H4 (cell line): ENCODE results near the gene LDLRAD3. TPM values are rescaled to one million over a fixed set of nuclear protein-coding genes. Genes with fewer than 3 reads are reported as not detected.
"Not testable (repeated sequence)": the region's sequence is repeated elsewhere in the genome, so short reads cannot be mapped to it uniquely, and the experiment has no call there.

Experiments
- DNase-seq: peaks from one replicate; pipeline ENCODE4 v3.0.0-alpha.2; 2015; ENCODE audit warnings: low spot score
- total RNA-seq: library from RNA; depleted of rRNA; stranded (reverse); fragments of >200 nt; shearing (Covaris generic); gene quantifications from 2 replicates; pipeline ENCODE4 v1.2.3, GENCODE V29; 2014

LDLRAD3 gene
- total RNA-seq, 1 experiment from 2014 or later, result 8.1 TPM

DNA sequence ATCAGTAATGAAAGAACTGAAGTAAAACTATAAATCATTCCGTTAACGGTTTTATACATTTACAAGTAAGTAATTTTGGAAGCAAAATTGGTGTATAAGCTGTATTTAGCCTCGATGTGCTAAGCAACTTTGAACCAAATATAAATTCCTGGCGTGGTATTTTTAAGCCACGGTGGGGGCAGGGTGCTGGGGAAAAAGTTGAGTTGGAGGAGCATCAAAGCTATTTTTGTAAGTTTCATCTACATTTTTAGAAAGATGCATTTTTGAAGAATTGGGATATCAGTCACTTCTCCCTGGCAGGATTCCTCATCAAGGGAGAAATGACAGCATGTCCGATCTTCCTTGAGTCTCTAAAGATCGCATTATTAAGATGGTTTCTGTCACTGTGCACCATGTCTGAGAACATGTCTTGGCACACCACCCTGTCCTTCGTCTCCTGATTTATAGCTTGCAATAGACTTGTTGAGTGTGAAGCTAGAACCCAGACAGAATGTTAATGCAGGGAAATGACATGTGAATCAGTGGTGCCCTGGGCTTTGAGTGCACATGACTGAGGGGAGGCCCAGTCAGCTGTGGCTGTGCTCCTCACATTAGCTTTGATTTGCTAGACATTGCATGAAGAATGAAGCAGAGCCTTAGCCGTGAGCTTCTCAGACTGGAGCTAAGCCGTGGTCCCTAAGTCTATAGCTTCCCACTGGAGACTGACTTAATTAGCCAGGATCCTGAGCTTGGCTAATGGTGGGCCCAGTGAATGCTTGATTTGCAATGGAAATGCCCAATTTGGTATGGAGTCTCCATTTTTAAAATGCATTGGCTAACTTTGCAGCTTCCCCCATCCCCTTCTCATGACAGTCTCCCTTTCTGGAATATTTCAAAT is 218.4 kb downstream of the LDLRAD3 start:
- no peak for DNase-seq

DNA sequence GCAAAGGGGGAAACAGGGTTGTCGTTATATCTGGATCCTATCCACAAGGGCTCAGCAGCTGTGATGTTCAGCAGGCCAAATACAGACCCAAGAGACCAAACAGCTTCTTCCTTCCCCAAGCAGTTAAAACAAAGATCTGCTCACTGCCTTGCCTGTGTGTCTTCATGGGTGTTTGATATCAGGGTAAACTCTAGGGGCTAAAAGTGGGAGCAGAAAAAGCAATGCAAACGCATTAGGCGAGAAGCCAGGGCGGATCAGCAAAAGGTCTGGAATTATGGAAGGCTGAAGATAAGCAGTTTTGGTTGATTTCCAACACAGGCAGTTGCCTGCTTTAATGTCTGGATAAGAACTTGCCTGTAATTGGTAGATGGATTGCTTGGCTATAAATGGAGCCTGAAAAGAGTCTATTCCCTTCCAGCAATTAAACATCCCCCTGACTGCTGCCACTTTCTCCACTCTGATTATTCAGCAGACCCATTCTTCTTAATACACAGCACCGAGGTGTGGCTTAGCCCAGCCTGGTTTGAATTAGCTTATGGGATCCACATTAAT is 219.1 kb downstream of the LDLRAD3 start:
- DNase-seq, result no peak

DNA sequence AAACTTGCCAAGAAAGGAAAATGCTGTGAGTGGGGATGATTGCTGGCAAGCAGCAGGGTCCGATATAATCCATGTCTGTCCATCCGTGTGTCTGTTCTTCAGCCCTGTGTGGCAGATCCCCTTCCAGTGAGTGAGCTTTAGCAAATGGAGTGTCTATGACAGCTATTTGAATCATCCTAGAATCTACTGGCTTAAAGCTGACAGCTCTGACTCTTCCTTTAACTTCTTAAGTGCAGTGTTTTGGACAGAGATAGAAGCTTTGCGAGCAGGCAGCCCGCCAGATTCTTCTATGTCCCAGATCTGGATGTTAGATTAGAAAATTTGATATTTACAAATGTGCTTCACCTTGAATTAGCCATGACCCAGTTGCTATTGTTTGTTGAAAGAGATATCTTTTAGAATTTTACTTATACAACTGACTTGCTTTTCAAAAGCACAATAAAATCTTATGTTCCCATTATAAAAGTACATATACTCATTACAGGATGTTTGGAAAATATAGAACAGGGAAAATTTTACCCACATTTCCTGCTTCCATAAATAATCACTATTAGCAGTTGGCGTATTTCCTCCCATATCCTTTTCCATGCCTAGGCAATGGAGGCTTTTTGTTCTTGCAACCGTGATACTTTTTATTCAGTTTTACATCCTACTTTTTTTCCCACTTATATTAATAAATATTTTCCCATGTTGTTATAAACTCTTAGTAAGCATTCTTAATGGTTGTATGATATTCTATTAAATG is 220.8 kb downstream of the LDLRAD3 start:
- no peak for DNase-seq

DNA sequence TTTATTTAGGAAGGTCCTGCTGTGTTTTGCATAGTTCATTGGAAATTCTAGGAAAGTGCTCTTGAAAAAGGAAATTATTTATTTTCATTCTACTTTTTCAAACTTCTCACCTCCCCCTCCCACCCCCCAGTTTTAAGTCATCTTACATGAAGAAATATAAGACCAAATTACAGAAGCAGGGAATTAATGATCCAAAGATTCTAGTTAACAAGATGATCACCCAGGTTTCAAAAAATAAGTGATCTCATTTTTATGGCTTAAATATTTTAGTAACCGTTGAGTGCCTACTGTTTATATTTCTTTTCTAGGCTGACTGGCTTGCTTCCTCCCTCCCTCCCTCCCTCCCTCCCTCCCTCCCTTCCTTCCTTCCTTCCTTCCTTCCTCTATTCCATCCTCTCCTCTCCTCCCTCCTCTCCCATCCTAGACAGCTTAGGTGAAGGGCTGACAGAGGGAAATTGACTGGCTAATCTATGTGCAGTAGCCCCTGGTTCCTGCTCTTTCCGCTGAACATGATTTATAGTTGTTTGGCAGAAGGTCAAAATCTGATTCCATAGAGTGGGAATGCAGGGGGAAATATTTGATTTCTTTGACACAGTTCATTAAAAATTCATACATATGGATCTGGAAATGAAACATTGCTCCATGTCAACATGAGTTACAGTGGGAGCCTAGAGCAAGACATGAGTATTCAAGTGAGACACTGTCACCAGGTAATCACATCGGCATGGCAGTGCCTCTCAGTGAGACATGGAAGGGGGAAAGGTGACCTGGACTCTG is 221.9 kb downstream of the LDLRAD3 start:
- DNase-seq, result no peak

DNA sequence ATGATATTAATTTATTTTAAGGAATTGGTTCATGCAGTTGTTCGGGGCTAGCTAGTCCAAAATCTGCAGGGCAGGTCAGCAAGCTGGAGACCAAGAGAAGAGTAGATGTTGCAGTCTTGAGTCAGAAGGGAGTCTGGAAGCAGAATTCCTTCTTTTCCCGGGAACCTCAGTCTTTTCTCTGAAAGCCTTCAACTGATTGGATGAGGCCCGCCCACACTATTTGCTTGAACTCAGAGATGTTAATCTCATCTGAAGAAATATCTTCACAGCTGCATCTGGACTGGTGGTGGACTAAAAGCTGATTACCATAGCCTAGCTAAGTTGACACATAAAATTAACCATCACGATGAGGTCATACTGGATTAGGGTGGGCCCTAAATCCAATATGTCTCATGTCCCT is 223.2 kb downstream of the LDLRAD3 start:
- DNase-seq, result no peak

DNA sequence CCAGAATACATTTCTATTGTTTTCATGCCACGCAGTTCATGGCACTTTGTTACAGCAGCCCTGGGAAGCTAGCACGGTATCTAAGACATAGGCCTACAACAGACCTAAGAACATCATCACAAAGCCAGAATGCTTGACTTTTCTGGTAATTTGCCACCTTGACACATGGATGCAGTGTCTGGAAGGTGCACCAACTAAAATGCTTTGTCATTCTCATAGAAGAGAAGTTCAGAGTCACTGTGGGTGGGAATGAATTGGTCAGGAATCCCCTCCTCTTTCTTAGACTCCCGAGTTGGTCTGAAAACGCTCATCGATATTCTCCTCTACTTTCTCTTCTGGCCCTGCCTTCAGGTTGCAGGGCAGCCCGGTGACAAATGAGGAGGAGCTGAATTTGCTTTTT is 223.9 kb downstream of the LDLRAD3 start:
- DNase-seq, result no peak

DNA sequence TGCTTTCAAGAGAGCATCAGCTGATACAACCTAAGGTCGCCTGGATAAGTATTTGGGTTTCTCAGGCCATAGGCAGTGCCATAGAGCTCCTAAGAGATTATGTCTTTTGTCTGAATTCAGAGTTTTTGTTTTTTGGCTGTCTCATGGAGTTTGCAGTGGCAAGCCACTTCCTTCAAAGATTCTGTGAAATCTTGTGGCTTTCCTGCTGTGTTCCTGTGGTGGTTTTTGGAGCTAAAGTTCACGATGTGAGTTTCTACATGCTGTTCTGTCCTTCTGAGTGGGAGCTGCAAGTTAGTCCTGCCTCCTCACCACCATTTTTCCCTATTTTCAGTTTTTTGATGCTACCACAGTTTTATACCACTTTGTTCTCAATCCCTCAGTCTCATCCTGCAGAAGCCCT is 234.0 kb downstream of the LDLRAD3 start:
- no peak for DNase-seq

DNA sequence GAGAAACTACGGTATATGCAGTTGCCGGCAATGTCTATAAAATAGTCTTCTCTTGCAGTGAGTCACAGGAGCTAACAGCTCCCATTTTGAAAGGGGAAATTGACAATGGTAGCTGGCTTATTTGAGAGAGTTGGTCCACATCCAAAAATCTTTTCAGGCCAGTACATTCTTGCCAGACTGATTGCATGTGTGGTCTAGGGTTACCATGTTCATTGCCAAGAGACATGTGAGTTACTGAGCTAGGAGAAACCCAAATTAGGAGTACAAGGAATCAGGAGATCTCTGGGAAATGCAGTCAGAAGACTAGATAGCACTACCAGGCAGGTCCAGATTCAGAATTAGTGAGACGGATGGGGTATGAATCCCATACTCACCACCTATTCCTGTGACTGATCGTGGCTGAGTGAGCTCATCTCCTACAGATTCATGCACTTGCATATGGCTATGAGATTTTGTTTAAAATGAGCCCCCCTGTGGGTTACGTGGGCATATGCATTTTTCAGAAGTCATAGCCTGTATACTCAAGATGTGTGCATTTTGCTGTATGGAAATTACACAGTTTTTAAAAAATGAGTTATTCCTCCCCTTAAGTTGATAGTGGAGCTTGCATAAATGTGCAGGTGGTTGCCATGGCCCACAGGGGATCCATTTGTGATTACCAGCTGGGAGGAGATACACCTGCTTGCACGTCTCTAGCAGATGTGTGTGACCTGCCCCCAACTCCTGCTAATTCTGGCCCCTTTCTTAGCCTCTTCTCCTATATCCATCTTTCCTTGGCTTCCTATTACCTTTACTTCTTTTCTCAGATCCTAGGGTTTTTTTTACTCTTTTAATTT is 242.7 kb downstream of the LDLRAD3 start:
- DNase-seq, result peak; percentile 19

DNA sequence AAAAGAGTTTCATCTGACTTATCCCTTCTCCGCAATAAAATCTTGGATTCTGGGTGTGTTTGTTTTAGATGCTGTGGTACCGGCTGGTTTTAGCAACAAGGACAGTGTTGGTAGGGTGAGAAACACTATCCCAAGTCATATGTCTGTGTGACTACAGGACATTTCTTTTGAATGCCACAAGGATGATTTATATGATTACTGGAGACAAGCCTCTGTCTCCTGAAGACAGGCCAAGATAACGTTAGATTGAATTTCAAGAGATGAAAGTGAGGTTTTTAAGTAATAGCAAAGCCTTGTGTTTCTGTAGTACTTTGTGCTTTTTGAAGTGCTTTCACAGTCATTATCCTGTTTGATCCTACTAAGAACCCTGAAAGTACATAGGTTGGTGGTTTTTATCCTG is 243.8 kb downstream of the LDLRAD3 start:
- DNase-seq, result no peak

DNA sequence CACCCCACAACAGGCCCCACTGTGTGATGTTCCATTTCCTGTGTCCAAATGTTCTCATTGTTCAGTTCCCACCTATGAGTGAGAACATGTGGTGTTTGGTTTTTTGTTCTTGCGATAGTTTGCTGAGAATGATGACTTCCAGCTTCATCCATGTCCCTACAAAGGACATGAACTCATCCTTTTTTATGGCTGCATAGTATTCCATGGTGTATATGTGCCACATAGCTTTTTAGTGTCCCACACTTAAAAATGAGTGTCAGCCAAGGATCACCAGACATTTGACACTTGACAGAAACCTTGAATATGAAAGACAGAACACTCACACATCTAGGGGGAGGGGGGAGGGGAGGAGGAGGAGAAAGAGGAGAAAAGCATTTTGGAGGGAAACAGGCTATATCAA is 245.9 kb downstream of the LDLRAD3 start:
- DNase-seq, result not testable (repeated sequence)

DNA sequence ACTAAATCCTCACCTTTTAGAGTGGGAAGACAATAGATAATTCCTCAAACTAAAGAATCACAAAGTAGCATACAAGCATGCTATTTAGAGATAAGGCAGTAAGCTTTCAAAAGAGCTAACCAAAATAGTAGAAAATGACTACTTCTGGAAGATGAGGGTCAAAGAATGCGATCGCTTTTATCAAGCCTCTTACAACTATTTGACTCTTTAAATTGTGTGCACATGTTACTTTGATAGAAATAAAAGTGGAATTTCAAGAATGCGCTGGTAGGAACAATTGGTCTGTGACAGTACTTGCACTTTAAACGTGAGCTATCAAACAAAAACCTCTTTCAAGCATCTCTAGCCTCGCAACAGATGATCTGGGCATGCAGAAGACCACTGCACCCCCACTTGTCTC is 248.1 kb downstream of the LDLRAD3 start:
- no peak for DNase-seq

DNA sequence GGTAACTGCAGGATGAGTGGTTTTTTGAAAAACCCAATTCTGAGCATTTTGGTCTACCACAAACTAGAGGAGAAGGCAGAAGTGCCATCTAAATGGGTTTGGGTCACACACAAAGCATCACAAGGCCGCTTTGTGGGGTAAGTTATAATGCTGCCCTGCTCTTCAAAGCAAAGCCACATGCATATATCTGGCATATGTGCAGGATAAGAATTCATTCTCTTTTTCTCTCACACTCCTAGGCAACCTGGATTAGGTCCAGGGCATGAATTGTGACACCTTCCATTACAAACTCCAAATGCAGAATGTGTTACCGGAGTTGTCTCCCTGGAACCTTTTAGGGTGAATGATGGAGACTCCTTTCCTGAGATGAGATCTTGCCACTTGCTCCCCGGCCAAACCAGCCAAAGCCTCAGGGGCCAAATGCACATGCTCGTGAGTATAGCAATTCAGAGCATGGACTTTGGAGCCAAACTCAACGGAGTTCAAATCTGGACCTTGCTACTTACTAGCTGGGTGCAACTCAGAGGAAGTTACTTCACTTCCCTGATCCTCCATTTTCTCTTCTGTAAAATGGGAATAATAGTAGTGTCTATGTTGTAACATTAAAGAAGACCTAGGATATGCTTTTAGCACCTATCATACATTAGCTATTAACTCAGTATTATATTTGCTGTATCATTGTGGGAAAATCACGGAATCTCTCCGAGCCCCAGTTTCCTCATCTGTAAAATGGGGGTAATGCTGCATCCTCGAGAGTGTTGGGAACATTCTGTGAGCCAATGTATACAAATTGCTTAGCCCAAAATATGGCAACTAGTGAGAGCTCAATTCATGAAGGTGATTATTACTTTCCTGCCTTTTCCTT is 248.8 kb downstream of the LDLRAD3 start:
- DNase-seq, result no peak

DNA sequence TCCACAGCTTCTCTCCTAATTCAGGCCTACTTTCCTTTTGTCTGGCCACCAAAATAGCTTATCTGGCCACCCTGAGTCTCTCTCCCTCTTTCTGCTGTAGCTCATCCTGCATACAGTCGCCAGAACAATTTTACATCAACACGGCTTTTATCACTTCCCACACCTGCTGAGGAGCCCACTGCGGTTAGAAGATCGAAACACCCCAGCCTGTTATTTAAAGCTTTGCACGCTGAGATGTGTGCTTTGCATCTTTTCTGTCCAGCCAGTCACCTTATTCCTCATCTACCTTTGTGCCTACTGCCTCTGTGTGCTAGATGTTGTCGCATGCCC is 249.4 kb downstream of the LDLRAD3 start:
- DNase-seq, result no peak

DNA sequence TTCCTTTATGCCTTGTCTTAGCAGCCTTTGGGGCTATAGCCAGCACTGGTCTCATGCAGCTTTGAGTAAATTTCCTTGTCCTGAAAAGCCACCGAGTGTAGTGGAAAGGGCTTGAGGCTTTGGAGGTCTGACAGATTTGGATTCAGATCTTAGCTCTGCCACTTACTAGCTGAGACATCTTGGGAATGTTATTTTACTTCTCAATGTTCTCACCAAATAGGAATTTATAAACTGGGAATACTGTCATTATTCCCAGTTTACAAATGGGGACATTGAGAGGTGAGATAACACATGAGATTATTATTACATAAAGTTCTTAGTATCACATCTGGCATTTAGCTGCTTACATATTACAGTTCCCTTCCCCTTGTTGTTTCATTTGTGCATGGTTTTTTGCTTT is 249.9 kb downstream of the LDLRAD3 start:
- no peak for DNase-seq

DNA sequence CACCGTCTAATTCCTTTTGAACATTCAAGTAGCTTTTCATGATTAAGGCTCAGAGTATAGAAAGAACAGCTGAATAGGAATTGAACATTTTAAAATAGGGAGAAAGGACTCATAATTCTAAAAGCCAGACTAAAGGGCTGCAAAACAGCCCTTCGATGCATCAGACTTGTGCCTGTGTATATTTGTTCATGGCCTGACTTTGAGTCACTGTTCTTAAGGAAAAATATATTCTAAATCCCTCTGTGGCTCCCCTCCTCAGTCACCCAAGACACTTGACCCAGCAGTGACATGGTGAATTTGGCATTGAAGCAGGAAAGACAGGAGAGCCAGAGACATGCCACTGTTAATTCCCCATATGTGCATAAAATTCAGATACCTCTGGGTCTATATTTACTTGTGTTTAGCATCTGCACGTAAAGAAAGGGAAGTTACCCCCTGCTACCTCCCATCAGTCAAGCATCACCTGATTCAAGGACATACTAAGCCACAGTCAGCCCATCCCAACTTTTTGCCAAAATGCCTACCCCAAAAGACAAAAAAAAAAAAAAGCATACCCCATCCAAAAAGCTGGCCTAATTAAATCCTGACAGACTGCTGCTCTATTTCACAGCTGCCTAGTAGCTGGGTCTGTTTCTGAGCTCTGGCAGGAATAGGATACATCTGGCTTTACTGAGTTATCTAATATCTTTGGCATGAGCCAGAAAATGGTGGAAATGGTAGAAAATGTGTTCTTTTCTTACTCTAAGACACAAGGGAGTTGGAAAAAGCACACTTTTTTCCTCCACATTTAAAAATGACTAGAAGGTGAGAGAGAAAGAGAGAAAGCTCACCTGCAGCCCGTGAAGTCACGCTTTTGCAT is 251.9 kb downstream of the LDLRAD3 start:
- no peak for DNase-seq

DNA sequence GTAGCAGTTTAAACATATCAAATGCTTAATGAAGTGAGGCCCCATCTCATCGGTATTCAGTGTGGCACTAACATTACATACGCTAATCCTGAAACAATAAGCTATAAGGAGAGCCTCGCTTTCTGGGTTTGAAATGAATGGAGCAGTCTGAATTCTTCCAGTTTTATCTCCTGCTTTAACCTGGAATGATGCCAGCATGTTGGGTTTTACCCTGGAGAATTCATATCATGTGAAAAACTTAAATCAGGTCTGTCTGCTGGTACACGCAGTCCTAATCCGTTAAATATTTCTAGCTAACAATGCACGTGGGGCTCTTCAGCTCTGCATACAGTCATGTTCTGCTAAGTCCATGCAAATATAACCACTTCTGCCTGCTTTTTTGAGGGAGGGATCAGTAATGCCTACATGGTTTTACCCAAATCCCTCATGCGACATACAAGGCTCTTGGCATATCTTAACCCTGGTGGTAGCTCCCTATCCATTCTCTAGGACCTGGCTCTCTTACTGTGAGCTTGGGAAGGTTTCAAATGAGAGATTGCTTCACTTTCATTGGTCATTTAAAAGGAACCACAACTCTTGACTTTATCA is 252.6 kb downstream of the LDLRAD3 start:
- no peak for DNase-seq

DNA sequence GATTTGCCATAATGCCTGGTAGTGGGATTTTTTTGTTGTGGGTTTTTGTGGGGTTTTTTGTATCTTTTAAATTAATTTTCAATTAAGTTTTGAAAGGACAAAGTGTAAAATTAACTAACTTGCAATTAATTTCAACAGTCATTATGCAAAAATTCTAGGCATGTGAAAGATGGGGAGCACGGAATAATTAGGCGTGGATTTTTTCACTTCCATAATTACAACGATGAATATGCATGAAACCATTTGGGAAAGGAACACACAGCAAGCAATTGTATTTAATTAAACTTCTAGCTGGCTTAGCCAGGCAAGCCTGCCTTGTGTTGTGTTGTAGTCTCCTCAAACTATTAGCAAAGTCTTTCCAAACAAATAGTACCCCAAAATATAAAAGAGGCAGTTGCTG is 257.5 kb downstream of the LDLRAD3 start:
- no peak for DNase-seq

DNA sequence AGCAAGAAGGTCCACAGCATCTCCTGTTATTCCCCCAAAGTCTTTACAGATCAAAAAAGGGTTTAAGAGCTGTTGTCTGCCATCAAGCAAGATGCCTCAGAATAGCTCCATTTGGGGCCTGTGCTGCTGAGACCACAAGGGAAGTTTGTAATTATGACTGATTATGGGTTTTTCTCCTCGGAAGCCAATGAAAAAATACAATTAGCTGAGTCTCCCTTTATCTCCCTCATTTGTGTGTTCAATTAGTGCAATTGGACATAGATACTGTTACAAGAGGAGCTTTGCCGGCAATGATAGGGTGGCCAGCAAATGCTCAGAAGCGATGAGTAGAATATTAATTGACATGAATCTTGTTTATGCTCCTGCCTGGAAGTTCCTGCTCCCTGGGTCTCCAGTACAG is 261.7 kb downstream of the LDLRAD3 start:
- DNase-seq, result no peak

DNA sequence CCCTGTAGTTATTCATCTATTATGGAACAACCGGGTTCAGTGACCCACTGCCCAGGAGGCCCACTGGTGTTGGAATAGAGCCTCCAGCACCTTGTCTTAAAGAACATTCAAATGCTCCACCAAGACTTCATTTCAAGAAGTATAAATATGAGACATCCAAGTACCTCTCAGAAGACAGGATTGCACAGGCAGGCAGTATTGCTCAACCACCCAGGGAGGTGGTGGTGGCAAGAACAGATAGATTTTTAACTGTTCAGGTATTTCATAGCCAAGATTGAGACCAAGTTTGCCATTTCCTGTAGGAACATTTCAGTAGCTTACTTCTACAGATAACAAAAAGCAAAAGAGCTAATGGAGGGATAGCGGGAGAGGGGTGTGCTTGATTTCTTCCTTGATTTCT is 266.7 kb downstream of the LDLRAD3 start:
- DNase-seq, result no peak
